Astrocyte of the spinal cord (primary cell): ENCODE results near the gene MAPK8IP2.

Source experiments
- DNase-seq: peaks from one replicate; pipeline ENCODE4 v3.0.0; 2011; ENCODE audit warnings: low read depth, low spot score
- H3K4me3 ChIP-seq: 2 replicates; pipeline ENCODE4 v1.5.1; 2011; ENCODE audit warnings: low read depth, mild to moderate bottlenecking, low read length, moderate library complexity
- CTCF ChIP-seq: IDR thresholded peaks from 2 replicates; pipeline ENCODE4 v1.5.1; 2012; ENCODE audit warnings: low read depth, mild to moderate bottlenecking, low read length, inconsistent platforms
- in situ Hi-C: cut with HindIII; loops from 2 replicates; pipeline ENCODE4 v1.10.0; 2017; ENCODE audit warnings: low sequenced_read_pairs

MAPK8IP2 gene

GRCh38 chr22:50626850-50627641 is 26.5 kb downstream of the MAPK8IP2 start:
- H3K4me3 ChIP-seq = peak overlapping the region; percentile 81
- no peak for DNase-seq
- in situ Hi-C loops = no loop called here
- no peak for TF ChIP-seq CTCF

DNA sequence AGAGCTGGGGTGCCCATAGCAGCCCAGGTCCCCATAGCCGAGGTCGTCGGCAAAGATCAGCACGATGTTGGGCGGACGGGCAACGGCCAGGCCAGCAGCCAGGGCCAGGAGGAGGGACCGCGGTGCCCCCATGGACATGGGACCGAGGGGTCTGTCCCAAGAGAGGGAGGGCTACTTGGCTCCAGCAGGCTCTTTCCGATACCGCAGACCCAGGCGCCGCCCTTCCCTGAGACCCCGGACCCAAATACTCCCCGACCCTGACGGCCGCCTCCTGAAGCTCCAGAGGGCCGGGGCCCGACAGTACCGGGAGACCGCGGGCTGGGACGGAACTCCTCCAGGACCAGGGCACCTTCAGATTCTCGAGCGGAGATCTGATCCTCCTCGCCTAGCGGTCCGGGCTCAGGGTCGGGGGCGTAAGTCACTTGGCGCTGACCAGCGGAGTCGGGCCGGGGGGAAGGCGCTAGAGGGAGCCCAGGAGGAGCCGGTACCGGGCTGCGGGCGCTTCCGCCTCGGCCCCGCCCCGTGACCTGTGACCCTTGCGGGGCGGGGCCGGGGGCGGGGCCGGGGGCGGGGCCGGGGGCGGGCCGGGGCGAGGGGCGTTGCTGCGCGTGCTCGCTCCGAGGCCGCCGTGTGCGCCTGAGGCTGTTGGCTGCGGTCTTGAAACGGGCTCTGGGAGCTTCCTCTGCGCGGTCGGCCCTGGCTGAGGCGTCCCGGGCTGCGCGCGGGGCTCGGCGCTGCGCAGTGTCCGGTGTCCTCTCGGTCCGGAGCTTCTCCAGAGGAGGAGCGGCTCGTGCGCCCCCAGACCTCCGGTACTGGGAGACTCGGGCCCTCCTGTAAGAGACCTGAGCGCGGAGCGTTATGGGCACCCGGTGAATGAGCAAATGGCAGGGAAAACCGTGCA is 27.3 kb downstream of the MAPK8IP2 start, which contains the start of gene ARSA:
Gene ARSA, minus strand, starts transcription at position 511 of the 901 bp plus-strand sequence. Its CDS starts 373 bp downstream, at position 138.
- H3K4me3 ChIP-seq = peak within 1 kb of the TSS; percentile 81
- in situ Hi-C loops = no loop called here
- peak; percentile 77 for DNase-seq
- peak; percentile 44 for TF ChIP-seq CTCF

DNA sequence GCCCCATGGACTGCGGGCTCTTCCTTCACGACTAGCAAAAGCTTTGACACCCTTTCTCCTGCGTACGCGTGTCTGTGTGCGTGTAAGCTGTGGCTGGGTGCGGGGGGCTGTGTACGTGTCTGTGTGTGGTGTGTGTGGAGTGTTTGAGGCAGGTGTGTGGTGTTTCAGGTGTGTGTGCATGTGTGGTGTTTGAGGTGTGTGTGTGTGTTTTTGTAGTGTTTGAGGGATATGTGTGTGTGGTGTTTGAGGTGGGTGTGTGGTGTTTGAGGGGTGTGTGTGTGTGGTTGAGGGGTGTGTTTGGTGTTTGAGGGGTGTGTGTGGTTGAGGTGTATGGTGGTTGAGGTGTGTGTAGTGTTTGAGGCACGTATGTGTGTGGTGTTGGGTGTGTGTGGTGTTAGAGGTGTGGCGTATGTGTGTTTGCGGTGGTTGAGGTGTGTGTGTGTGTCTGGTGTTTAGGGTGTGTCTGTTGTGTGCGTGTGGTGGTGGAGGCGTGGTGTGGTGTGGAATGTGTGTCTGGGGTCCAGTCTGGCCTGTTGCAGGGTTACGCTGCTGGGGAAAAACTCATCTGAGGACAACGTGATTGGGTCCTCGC is 28.0 kb downstream of the MAPK8IP2 start:
- TF ChIP-seq CTCF = no peak
- in situ Hi-C loops = no loop called here
- no peak for DNase-seq
- peak overlapping the region; percentile 66 for H3K4me3 ChIP-seq

DNA sequence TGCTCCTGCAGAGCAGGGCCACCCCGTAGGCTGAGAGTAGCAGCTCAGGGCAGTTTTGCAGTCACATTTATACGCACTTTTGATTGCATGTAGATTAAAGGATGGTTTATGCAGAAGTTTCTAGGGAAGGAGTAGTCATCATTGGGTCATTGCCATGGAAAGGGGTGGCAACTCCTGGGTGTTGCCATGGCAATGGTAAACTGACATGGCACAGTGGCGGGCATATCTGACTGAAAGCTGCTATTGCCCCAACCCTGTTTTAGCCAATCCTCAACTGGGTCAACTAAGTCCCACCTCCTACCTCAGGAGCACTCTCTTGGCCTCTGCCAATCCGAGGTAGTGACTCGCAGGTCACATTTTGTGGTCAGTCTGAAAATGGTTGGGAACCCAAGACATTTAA is 29.8 kb downstream of the MAPK8IP2 start:
- no peak for TF ChIP-seq CTCF
- no peak for DNase-seq
- in situ Hi-C loops = no loop called here
- no peak overlapping the region for H3K4me3 ChIP-seq

DNA sequence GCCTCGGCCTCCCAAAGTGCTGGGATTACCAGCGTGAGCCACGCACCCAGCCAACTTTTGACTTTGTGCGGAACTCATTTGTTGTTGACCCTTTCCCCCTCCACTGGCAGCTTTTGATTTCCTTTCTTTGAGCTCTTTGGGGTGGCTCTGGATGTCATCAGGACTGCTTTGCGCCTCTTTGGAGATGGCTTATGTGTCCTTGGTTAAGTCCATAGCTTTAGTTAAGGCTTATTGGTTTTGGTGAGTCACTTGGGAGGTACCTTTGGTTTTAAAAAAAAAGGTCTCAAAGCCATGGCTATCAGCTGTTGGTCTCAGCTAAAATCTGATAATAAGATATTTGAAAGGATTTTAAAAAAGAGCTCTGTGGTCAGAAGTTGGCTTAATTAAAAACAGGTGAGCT is 32.5 kb downstream of the MAPK8IP2 start:
- in situ Hi-C loops = no loop called here
- TF ChIP-seq CTCF = no peak
- no peak for DNase-seq
- no peak overlapping the region for H3K4me3 ChIP-seq

- no peak for DNase-seq
- in situ Hi-C loops = no loop called here
- H3K4me3 ChIP-seq = no peak overlapping the region
- TF ChIP-seq CTCF = no peak
These were observed 33.2 kb downstream of the MAPK8IP2 start for GRCh38 chr22:50633771-50634170.
